ENCODE results near the gene SGK1. TPM values are rescaled to one million over a fixed set of nuclear protein-coding genes. Genes with fewer than 3 reads are reported as not detected.
"Not testable (repeated sequence)": the region's sequence is repeated elsewhere in the genome, so short reads cannot be mapped to it uniquely, and the experiment has no call there.

The SGK1 gene
- polyA plus RNA-seq, 4 donors, result 69.1 to 91.8 (median 74.8) TPM

DNA sequence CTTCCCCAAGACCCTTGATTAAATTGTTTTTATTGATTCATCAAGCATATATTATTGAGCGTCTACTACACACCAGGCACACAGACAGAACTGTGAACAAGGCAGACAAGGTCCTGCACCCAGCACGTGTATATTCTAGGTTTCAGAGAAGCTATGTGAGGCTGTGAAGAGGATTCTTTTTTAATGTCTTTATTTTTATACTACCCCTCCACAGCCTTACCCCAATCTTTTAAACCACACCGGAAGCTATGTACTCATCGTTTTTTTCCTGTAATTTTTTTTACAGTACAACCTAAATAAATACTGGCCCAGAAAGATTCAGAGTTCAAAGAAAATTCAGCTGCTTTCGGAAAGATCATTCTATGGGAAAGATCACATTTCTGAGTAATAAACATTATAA is 10.0 kb downstream of the SGK1 start:
- no peak for DNase-seq (ENCODE audit: low read depth in 4 of 4, low spot score in 2 of 4)

DNA sequence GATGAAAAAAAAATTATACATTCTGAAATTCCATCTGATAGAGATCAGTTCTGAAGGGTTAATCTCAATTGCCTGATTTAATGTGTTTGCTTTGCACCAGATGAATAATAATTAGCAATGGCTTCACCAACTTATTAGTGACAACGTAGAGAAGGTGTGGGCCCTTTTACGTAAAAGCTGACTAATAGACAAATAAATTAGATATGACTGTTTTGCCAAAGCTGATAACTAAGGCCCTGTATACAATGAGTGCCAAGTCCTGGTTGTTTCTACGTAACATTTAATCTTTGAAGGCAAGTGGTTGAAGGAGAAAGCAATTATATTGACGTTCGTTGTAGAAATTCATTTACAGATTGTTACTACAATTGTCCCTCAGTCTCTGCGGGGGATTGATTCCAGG is 10.8 kb downstream of the SGK1 start:
- no peak for DNase-seq (ENCODE audit: low read depth in 4 of 4, low spot score in 2 of 4)

- DNase-seq (ENCODE audit: low read depth in 4 of 4, low spot score in 2 of 4), result not testable (repeated sequence)
These were observed 13.5 kb downstream of the SGK1 start for GRCh38 chr6:134304381-134304780.

DNA sequence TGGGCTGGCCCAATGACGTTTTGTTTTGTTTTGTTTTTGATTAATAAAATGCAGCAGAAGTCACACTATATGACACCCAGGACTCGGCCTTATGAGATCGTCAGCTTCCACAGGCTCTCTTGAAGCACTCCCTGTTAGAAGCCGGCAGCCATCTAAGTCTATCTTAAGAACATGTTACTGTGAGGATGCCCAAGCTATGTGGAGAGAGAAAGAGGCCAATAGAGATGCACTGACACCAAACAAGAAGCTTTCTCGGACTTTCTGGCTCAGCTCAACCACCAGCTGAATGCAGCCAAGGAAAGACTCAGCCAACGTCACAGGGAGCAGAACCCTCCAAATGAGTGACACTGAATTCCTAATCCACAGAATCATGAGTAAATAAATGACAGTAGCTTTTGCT is 14.0 kb downstream of the SGK1 start:
- DNase-seq (ENCODE audit: low read depth in 4 of 4, low spot score in 2 of 4), result no peak

DNA sequence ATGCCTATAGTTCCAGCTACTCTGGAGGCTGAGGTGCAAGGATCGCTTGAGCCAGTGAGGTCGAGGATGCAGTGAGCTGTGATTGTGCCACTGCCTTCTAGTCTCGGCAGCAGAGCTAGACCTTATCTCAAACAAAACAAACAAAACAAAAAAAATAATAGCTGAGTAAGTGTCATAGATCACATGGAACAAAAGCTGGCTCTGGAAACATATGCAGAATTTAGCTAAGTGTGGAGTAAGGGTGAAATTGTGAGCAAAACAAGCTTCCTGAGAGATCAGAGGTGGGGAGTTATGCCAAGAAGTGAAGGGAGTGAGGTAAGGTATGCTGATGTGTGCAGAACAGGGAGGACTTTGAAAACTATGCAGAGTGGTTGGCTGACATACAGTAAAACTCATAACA is 18.7 kb downstream of the SGK1 start:
- no peak for DNase-seq (ENCODE audit: low read depth in 4 of 4, low spot score in 2 of 4)

DNA sequence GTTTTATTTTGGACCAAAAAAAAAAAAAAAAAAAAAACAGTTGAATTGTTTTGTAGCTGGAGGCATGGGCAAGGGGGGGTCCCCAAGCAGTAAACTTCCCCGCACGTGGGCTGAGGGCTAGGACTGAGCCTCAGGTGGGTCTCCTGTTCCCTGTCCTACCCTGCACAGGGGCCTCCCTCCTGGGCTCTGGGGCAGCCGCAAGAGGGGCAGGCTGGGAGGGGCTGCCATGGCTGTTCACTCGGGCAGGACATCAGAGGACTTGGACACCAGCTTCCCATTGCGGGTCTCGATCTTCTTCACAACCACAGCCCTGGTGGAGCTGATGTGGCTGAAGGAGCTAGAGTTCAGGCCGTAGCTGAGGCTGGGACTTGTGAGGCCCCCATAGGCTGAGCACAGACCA is 21.1 kb downstream of the SGK1 start:
- no peak for DNase-seq (ENCODE audit: low read depth in 4 of 4, low spot score in 2 of 4)

GRCh38 chr6:134295953-134296553 is 21.9 kb downstream of the SGK1 start:
- no peak for DNase-seq (ENCODE audit: low read depth in 4 of 4, low spot score in 2 of 4)

GRCh38 chr6:134293659-134294161 is 24.2 kb downstream of the SGK1 start:
- DNase-seq (ENCODE audit: low read depth in 4 of 4, low spot score in 2 of 4), result no peak

- DNase-seq (ENCODE audit: low read depth in 4 of 4, low spot score in 2 of 4), result no peak
These were observed 26.8 kb downstream of the SGK1 start for GRCh38 chr6:134291156-134291555.

DNA sequence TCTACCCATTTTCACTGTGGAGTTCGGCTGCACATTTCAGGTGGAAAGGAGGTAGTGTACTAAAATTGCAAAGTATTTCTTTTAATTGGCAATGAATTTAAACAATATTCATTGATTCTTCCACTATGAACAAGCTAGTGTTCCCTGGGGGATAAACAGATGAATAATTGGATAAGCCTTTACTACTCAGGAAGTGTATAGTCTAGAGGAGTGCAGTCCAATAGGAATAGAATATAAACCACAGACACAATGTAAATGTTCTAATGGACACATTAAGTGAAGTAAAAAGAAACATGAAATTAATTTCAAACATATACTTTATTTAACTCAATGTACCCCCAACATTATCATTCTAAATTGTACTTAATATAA is 28.7 kb downstream of the SGK1 start:
- DNase-seq (ENCODE audit: low read depth in 4 of 4, low spot score in 2 of 4), result no peak

DNA sequence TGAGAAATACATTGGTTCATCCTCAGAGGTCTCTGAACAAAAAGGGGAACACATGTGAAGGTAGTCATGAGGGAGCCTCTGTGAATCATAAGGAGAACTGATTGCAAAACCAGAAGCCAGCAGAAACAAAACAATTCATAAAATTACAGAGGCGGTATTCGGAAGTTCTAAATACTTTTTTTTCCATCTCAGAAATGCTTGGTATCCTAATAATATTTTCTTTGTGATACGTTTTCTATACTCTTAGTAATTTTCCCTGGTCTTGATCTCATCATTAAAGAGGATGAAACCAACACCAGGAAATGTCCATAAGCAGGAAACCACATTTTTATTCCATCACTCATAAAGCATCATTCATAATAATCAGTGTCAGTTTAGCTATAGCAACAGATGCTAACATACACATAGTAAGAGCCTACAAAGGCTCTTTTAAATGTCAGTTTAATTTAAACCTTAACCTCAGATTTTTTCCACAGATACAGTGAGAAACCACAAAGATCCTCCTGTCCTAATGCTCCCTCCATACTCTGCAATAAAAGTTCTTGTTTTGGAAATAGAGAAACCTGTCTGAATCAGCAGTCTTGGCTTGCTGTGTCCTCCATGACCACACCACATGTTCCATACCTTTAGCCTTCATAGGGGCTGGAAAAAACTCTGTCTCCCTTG is 29.2 kb downstream of the SGK1 start:
- no peak for DNase-seq (ENCODE audit: low read depth in 4 of 4, low spot score in 2 of 4)

GRCh38 chr6:134287859-134288537 is 29.9 kb downstream of the SGK1 start:
- DNase-seq (ENCODE audit: low read depth in 4 of 4, low spot score in 2 of 4), result no peak

DNA sequence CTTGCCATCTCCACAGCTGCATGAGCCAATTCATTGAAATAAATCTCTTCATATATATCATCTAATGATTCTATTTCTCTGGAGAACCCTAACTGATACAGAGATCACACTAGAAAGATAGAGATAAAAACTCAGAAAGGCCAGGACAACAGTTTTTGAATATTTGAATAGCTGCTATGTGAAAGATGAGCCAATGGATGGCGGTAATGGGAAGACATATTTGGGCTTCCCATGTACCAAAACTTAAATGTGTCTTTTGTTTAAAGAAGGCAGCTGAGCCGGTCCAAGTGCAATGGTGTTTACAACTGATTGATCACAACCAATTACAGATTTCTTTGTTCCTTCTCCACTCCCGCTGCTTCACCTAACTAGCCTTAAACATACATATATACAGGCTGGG is 35.1 kb downstream of the SGK1 start:
- DNase-seq (ENCODE audit: low read depth in 4 of 4, low spot score in 2 of 4), result no peak

- DNase-seq (ENCODE audit: low read depth in 4 of 4, low spot score in 2 of 4), result no peak
These were observed 36.5 kb downstream of the SGK1 start for GRCh38 chr6:134281388-134281787.

GRCh38 chr6:134278000-134278399 is 39.9 kb downstream of the SGK1 start:
- no peak for DNase-seq (ENCODE audit: low read depth in 4 of 4, low spot score in 2 of 4)

- DNase-seq (ENCODE audit: low read depth in 4 of 4, low spot score in 2 of 4), result not testable (repeated sequence)
These were observed 41.0 kb downstream of the SGK1 start for GRCh38 chr6:134276891-134277377.

DNA sequence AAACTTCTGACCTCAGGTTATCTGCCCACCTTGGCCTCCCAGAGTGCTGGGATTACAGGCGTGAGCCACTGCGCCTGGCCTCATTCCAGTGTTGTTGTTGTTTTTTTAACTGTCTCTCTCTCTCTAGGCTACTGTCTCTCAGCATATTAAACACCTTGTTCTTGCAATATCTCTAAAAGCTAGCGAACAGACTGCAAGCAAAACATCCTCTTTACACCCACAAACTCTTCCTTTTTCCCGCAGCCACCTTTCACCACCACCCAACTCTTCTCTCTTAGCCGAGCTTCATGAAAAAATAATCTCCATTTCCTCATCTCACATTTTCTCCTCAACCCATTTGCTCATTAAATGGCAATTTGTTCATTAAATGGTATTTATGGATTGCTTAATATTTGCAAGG is 45.5 kb downstream of the SGK1 start:
- no peak for DNase-seq (ENCODE audit: low read depth in 4 of 4, low spot score in 2 of 4)

GRCh38 chr6:134267917-134268361 is 50.0 kb downstream of the SGK1 start:
- DNase-seq (ENCODE audit: low read depth in 4 of 4, low spot score in 2 of 4), result peak in 1 of 4 donors; percentile 34

GRCh38 chr6:134266776-134267175 is 51.1 kb downstream of the SGK1 start:
- no peak for DNase-seq (ENCODE audit: low read depth in 4 of 4, low spot score in 2 of 4)

DNA sequence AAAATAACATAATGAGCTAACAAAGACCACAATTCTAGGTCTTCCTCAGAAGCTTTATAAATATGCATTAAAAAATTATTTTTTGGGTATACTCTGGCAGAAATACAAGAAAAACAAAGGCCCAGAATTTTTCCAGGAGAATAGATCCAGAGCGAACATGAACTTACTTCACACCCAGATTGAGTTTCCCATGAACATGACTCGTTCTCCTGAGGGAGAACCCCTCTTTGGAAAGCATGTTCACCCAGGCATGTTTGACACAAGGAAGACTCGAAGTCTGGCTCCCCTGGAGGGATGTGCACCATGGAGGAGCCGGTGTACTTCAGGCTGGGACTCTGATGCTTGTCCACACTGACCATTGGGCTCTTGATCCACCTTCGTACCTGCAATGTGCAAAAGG is 56.1 kb downstream of the SGK1 start:
- DNase-seq (ENCODE audit: low read depth in 4 of 4, low spot score in 2 of 4), result no peak

DNA sequence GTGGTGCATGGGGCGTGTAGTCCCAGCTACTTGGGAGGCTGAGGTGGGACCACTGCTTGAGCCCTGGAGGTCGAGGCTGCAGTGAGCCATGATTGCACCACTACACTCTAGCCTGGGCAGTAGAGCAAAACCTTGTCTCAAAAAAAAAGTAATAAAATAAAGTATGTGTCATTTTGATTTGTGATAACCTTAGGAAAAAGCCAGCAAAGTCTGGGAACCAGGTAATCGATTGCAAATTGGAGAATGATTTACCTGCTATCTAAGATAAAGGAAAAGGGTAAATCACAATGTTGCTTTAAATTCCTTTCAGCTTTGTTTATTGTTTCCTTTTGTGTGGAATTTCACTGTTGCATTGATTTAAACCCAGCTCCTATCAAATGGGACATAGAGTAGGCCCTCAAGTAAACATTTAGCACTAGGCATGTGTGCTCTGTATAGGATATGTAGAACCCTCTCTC is 59.0 kb downstream of the SGK1 start:
- DNase-seq (ENCODE audit: low read depth in 4 of 4, low spot score in 2 of 4), result no peak

DNA sequence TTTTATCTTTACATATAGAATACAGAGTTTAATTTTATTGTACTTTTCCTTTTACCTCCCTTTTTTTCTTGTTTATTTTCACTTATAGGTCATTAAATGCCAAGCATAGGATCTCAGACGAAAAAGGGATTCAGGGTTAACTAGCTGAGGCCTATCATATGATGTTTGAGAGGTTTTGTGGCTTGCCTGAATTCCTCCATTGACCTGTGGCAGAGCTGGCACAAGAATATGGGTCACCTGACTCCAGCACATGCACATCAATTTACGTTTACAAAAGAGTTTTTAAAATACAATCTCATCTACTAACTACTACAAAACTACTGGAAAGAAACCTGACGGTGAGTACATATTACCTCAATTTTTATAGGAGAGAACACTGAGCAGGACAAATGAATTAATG is 60.4 kb downstream of the SGK1 start:
- no peak for DNase-seq (ENCODE audit: low read depth in 4 of 4, low spot score in 2 of 4)

All from left renal cortex interstitium (tissue), 4 donors.